ENCODE measurements around the gene MGARP.
"Not testable (repeated sequence)": the region's sequence is repeated elsewhere in the genome, so short reads cannot be mapped to it uniquely, and the experiment has no call there.

Gene MGARP

GRCh38 chr4:139279760-139280620 is at the start of gene MGARP:
Gene MGARP, minus strand, starts transcription at chr4:139280225. Its CDS starts 67 bp downstream, at chr4:139280158.
- no peak for DNase-seq

GRCh38 chr4:139329665-139330200 is 49.7 kb upstream of the MGARP start:
- DNase-seq, result no peak

- DNase-seq, result no peak
Measured at GRCh38 chr4:139324620-139325019, 44.6 kb upstream of the MGARP start.

- not testable (repeated sequence) for DNase-seq
Measured at GRCh38 chr4:139322541-139322940, 42.5 kb upstream of the MGARP start.

- DNase-seq, result not testable (repeated sequence)
Measured at GRCh38 chr4:139322070-139322469, 42.0 kb upstream of the MGARP start.

- no peak for DNase-seq
Measured at GRCh38 chr4:139319571-139319970, 39.5 kb upstream of the MGARP start.

- DNase-seq, result no peak
Measured at GRCh38 chr4:139317635-139318034, 37.6 kb upstream of the MGARP start.

- no peak for DNase-seq
Measured at GRCh38 chr4:139316733-139317132, 36.7 kb upstream of the MGARP start.

- peak in 1 of 2 donors; percentile 16 for DNase-seq
Measured at GRCh38 chr4:139315221-139315675, 35.2 kb upstream of the MGARP start.

- peak in 1 of 2 donors; percentile 52 for DNase-seq
Measured at GRCh38 chr4:139314047-139314800, 34.2 kb upstream of the MGARP start.

GRCh38 chr4:139313414-139313813 is 33.4 kb upstream of the MGARP start:
- not testable (repeated sequence) for DNase-seq

- DNase-seq, result no peak
Measured at GRCh38 chr4:139312552-139313332, 32.7 kb upstream of the MGARP start.

- no peak for DNase-seq
Measured at GRCh38 chr4:139311909-139312308, 31.9 kb upstream of the MGARP start.

- DNase-seq, result no peak
Measured at GRCh38 chr4:139304920-139305319, 24.9 kb upstream of the MGARP start.

- DNase-seq, result peak; percentile 70 to 76
Measured at GRCh38 chr4:139301821-139302611, 22.0 kb upstream of the MGARP start, which contains the start of gene NDUFC1. Gene NDUFC1, minus strand, starts transcription at chr4:139302477. Its CDS starts 6,679 bp downstream, at chr4:139295798.

- DNase-seq, result peak; percentile 98
Measured at GRCh38 chr4:139301113-139301820, 21.2 kb upstream of the MGARP start, which contains the start of gene NAA15. Gene NAA15, plus strand, starts transcription at chr4:139301505. Its CDS starts 273 bp downstream, at chr4:139301778.

GRCh38 chr4:139300431-139301112 is 20.5 kb upstream of the MGARP start:
- DNase-seq, result no peak

- no peak for DNase-seq
Measured at GRCh38 chr4:139299536-139299935, 19.5 kb upstream of the MGARP start.

GRCh38 chr4:139297001-139297410 is 17.0 kb upstream of the MGARP start:
- DNase-seq, result no peak

GRCh38 chr4:139295942-139296299 is 15.9 kb upstream of the MGARP start:
- DNase-seq, result no peak

All from CD4-positive, alpha-beta T cell treated with Interleukin-4 for 1 hour (primary cell).